H9 (cell line): ENCODE data around the gene ARID4A. TPM values are rescaled to one million over a fixed set of nuclear protein-coding genes. Genes with fewer than 3 reads are reported as not detected.

Experiments used
- DNase-seq: peaks from one replicate; pipeline ENCODE4 v3.0.0-alpha.2; 2017
- H2AFZ ChIP-seq: one replicate; pipeline ENCODE4 v1.6.1; 2013; ENCODE audit warnings: mild to moderate bottlenecking, low read length, control low read depth, moderate library complexity
- H2AK5ac ChIP-seq: 2 replicates; pipeline ENCODE4 v1.6.1; 2013; ENCODE audit warnings: low read length, control low read depth, mixed read lengths; ENCODE audit not compliant: insufficient read length
- H2BK120ac ChIP-seq: one replicate; pipeline ENCODE4 v1.6.1; 2013; ENCODE audit warnings: low read depth, mild to moderate bottlenecking, low read length, control low read depth, inconsistent platforms; ENCODE audit not compliant: poor library complexity, severe bottlenecking
- H2BK12ac ChIP-seq: 2 replicates; pipeline ENCODE4 v1.6.1; 2013; ENCODE audit warnings: low read length, control low read depth, mixed read lengths, low read depth; ENCODE audit not compliant: insufficient read length
- H2BK15ac ChIP-seq: 2 replicates; pipeline ENCODE4 v1.6.1; 2013; ENCODE audit warnings: low read depth, low read length, control low read depth
- H2BK20ac ChIP-seq: one replicate; pipeline ENCODE4 v1.6.1; 2013; ENCODE audit warnings: low read depth, mild to moderate bottlenecking, low read length, control low read depth, inconsistent platforms; ENCODE audit not compliant: poor library complexity, severe bottlenecking
- H2BK5ac ChIP-seq: 2 replicates; pipeline ENCODE4 v1.6.1; 2013; ENCODE audit warnings: low read length, control low read depth, mixed read lengths; ENCODE audit not compliant: insufficient read length
- H3K14ac ChIP-seq: 2 replicates; pipeline ENCODE4 v1.6.1; 2013; ENCODE audit warnings: low read length, control low read depth; ENCODE audit not compliant: insufficient read depth
- H3K18ac ChIP-seq: 2 replicates; pipeline ENCODE4 v1.6.1; 2013; ENCODE audit warnings: low read depth, mild to moderate bottlenecking, mixed read lengths, low read length, control low read depth; ENCODE audit not compliant: insufficient read length
- H3K23ac ChIP-seq: 2 replicates; pipeline ENCODE4 v1.6.1; 2013; ENCODE audit warnings: low read length, control low read depth, mixed read lengths, low read depth; ENCODE audit not compliant: insufficient read length
- H3K23me2 ChIP-seq: 2 replicates; pipeline ENCODE4 v1.6.1; 2013; ENCODE audit warnings: low read depth, mild to moderate bottlenecking, mixed read lengths, low read length, control low read depth; ENCODE audit not compliant: insufficient read length, poor library complexity, severe bottlenecking
- H3K27ac ChIP-seq: 2 replicates; pipeline ENCODE4 v1.5.1; 2013; ENCODE audit warnings: low read length, control low read depth, mixed read lengths, low read depth; ENCODE audit not compliant: insufficient read length
- H3K27me3 ChIP-seq: 2 replicates; pipeline ENCODE4 v1.6.1; 2013; ENCODE audit warnings: low read length, control low read depth, inconsistent platforms; ENCODE audit not compliant: insufficient read depth
- H3K4ac ChIP-seq: 2 replicates; pipeline ENCODE4 v1.6.1; 2013; ENCODE audit warnings: low read depth, mild to moderate bottlenecking, control low read depth, inconsistent platforms, low read length, moderate library complexity
- H3K4me1 ChIP-seq: 2 replicates; pipeline ENCODE4 v1.6.1; 2013; ENCODE audit warnings: low read length, control low read depth, inconsistent platforms; ENCODE audit not compliant: insufficient read depth
- H3K4me2 ChIP-seq: 2 replicates; pipeline ENCODE4 v1.6.1; 2013; ENCODE audit warnings: low read length, control low read depth, mixed read lengths; ENCODE audit not compliant: insufficient read length, insufficient read depth
- H3K56ac ChIP-seq: 2 replicates; pipeline ENCODE4 v1.6.1; 2013; ENCODE audit warnings: low read depth, mild to moderate bottlenecking, mixed read lengths, low read length, control low read depth; ENCODE audit not compliant: insufficient read length
- H3K79me1 ChIP-seq: 2 replicates; pipeline ENCODE4 v1.6.1; 2013; ENCODE audit warnings: low read depth, mild to moderate bottlenecking, moderate library complexity, low read length, control low read depth, inconsistent platforms; ENCODE audit not compliant: insufficient read depth, poor library complexity, severe bottlenecking
- H3K79me2 ChIP-seq: 2 replicates; pipeline ENCODE4 v1.6.1; 2013; ENCODE audit warnings: low read length, control low read depth, inconsistent platforms; ENCODE audit not compliant: insufficient read depth
- H3K9ac ChIP-seq: 2 replicates; pipeline ENCODE4 v1.6.1; 2013; ENCODE audit warnings: low read length, control low read depth, mixed read lengths; ENCODE audit not compliant: insufficient read length; ENCODE audit errors: extremely low read depth
- H3K9me3 ChIP-seq: one replicate; pipeline ENCODE4 v1.6.1; 2013; ENCODE audit warnings: low read depth, low read length, inconsistent platforms; ENCODE audit not compliant: control insufficient read depth
- H3T11ph ChIP-seq: one replicate; pipeline ENCODE4 v1.6.1; 2013; ENCODE audit warnings: mild to moderate bottlenecking, low read length, control low read depth, inconsistent platforms
- H4K20me1 ChIP-seq: one replicate; pipeline ENCODE4 v1.6.1; 2013; ENCODE audit not compliant: control insufficient read depth, insufficient read length, insufficient read depth
- H4K5ac ChIP-seq: 2 replicates; pipeline ENCODE4 v1.6.1; 2013; ENCODE audit warnings: low read depth, mild to moderate bottlenecking, mixed read lengths, low read length, control low read depth; ENCODE audit not compliant: insufficient read length
- H4K8ac ChIP-seq: replicated peaks from 2 replicates; pipeline ENCODE4 v1.6.1; 2013; ENCODE audit warnings: low read length, control low read depth, mixed read lengths, low read depth; ENCODE audit not compliant: insufficient read length
- H4K91ac ChIP-seq: 2 replicates; pipeline ENCODE4 v1.6.1; 2013; ENCODE audit warnings: low read depth, mild to moderate bottlenecking, moderate library complexity, mixed read lengths, low read length, control low read depth; ENCODE audit not compliant: insufficient read length
- H3K27ac Mint-ChIP-seq, 3 experiments: 2 replicates in 2 of 3; 3 replicates in 1 of 3; pipeline ENCODE4 v1.8.0; 2020 to 2021; ENCODE audit warnings: mixed read lengths in 3 of 3, mild to moderate bottlenecking in 1 of 3, moderate library complexity in 1 of 3
- H3K27me3 Mint-ChIP-seq: 2 replicates; pipeline ENCODE4 v1.8.0; 2021; ENCODE audit warnings: low read depth, mild to moderate bottlenecking, moderate library complexity, mixed read lengths
- H3K36me3 Mint-ChIP-seq, 3 experiments: 2 replicates in 2 of 3; 3 replicates in 1 of 3; pipeline ENCODE4 v1.8.0; 2020 to 2021; ENCODE audit warnings: low read depth in 3 of 3, mixed read lengths in 3 of 3; ENCODE audit not compliant: insufficient read depth in 1 of 3
- H3K4me1 Mint-ChIP-seq, 2 experiments: 2 replicates each; pipeline ENCODE4 v1.8.0; 2020; ENCODE audit warnings: mixed read lengths in 2 of 2
- H3K4me3 Mint-ChIP-seq, 2 experiments: 2 replicates in 1 of 2; 3 replicates in 1 of 2; pipeline ENCODE4 v1.8.0; 2020 to 2021; ENCODE audit warnings: mild to moderate bottlenecking in 2 of 2, mixed read lengths in 2 of 2, moderate library complexity in 1 of 2
- H3K9me3 Mint-ChIP-seq, 2 experiments: 2 replicates in 1 of 2; 3 replicates in 1 of 2; pipeline ENCODE4 v1.8.0; 2020; ENCODE audit warnings: mild to moderate bottlenecking in 2 of 2, mixed read lengths in 2 of 2, moderate library complexity in 1 of 2
- CTCF ChIP-seq: fragments of 200-600 bp; sonication (generic); conservative IDR thresholded peaks from 3 replicates; pipeline ENCODE4 v1.8.0; 2021; ENCODE audit warnings: antibody characterized with exemption, mild to moderate bottlenecking
- whole genome bisulfite sequencing: extraction: QIAGEN DNeasy Blood & Tissue Kit; methylation state at CpG from one replicate; pipeline ENCODE4 v1.1.7; 2013; ENCODE audit warnings: missing lambda C conversion rate, low lambda C conversion rate, mixed read lengths; ENCODE audit not compliant: insufficient read length; ENCODE audit errors: extremely low coverage; 5-methylcytosine and 5-hydroxymethylcytosine counted together
- total RNA-seq: library from RNA; stranded (reverse); gene quantifications from 2 replicates; pipeline ENCODE4 v1.2.1, GENCODE V29; 2021

ARID4A gene
- total RNA-seq, 1 experiment from 2014 or later = 13.2 TPM

- no peaks in the 10 kb centered on the region for H3K4me1 ChIP-seq
- DNase-seq = no peak
- no peak overlapping the region for H2BK20ac ChIP-seq
- Mint-ChIP-seq H3K36me3 (peaks cover 17 to 65% (median 52%) of the 10 kb centered on the region in 3 experiments; a peak in 6 of 7 replicates), H3K9me3 (no peaks in the 10 kb centered on the region), H3K4me3 (no peak overlapping the region), H3K4me1 (no peaks in the 10 kb centered on the region), H3K27ac (peak overlapping the region in 2 of 3 experiments; percentile 11 to 15; a peak in 3 of 7 replicates), H3K27me3 (no peaks in the 10 kb centered on the region)
- H2AK5ac ChIP-seq = no peak overlapping the region
- no peaks in the 10 kb centered on the region for H3K9me3 ChIP-seq
- H3K4me2 ChIP-seq = no peak overlapping the region
- TF ChIP-seq CTCF = no peak
- no peak overlapping the region for H3K4ac ChIP-seq
- H3K79me2 ChIP-seq = 0 out of 2 replicates have a peak, but pooled peaks cover 2% of the 10 kb centered on the region
- H3T11ph ChIP-seq = no peak overlapping the region
- H3K9ac ChIP-seq = no peak overlapping the region
- H2BK12ac ChIP-seq = no peak overlapping the region
- no peak overlapping the region for H2BK120ac ChIP-seq
- peaks cover 9% of the 10 kb centered on the region for H3K79me1 ChIP-seq
- no peak overlapping the region for H4K5ac ChIP-seq
- no peak overlapping the region for H2BK5ac ChIP-seq
- no peak overlapping the region for H3K27ac ChIP-seq
- no CpG with 5 or more reads among the region's 4 CpGs for WGBS
- no peak overlapping the region for H3K14ac ChIP-seq
- no peaks in the 10 kb centered on the region for H3K23me2 ChIP-seq
- no peak overlapping the region for H3K56ac ChIP-seq
- no peak overlapping the region for H3K23ac ChIP-seq
- H2BK15ac ChIP-seq = no peak overlapping the region
- no peaks in the 10 kb centered on the region for H3K27me3 ChIP-seq
- no peak overlapping the region for H3K18ac ChIP-seq
- H4K20me1 ChIP-seq = no peaks in the 10 kb centered on the region
- no peak overlapping the region for H2AFZ ChIP-seq
- no peak overlapping the region for H4K8ac ChIP-seq
- H4K91ac ChIP-seq = no peak overlapping the region
These were observed 17.2 kb upstream of the ARID4A start for GRCh38 chr14:58280954-58281787.
